ENCODE results near the gene CPAMD8. TPM values are rescaled to one million over a fixed set of nuclear protein-coding genes. Genes with fewer than 3 reads are reported as not detected.

Gene CPAMD8
- total and polyA plus RNA-seq, 10 of the 15 experiments (the other 5 are each of a cell fraction or from before 2014, with no cell fraction given): 0.12 to 0.97 (median 0.25) TPM; not detected in 3

GRCh38 chr19:16888629-16889365 lies 137.8 kb downstream of the CPAMD8 start, which contains the start of gene F2RL3 (continued):
- TF ChIP-seq USF1 (IDR thresholded peaks at IDR 0.05; ENCODE audit: borderline replicate concordance, extremely low read length, insufficient read depth, low read depth, low read length) (peak; percentile 31), ZZZ3 (IDR thresholded peaks at IDR 0.05; ENCODE audit: control insufficient read depth, insufficient read length, low read depth) (no peak), YY1 (IDR thresholded peaks at IDR 0.05; ENCODE audit: low read depth, low read length) (no peak), CEBPZ (IDR thresholded peaks at IDR 0.05; ENCODE audit: low read depth, low read length) (no peak), RFX5 (IDR thresholded peaks at IDR 0.05; ENCODE audit: low read depth, low read length) (no peak), HCFC1 (IDR thresholded peaks at IDR 0.05; ENCODE audit: low read length) (no peak), MLLT1 (IDR thresholded peaks at IDR 0.05) (no peak), LARP7 (IDR thresholded peaks at IDR 0.05) (peak; percentile 35; the same call in 1 of the 2 replicates), NFXL1 (IDR thresholded peaks at IDR 0.05; ENCODE audit: borderline replicate concordance) (no peak), STAT1 (conservative IDR thresholded peaks at IDR 0.05) (no peak), NR2F1 (conservative IDR thresholded peaks at IDR 0.05) (no peak), MXI1 (IDR thresholded peaks at IDR 0.05; ENCODE audit: low read depth, low read length) (no peak), EZH2 (IDR thresholded peaks at IDR 0.05; ENCODE audit: borderline replicate concordance, control insufficient read depth, low read depth, low read length) (no peak), TBL1XR1 (IDR thresholded peaks at IDR 0.05; ENCODE audit: low read depth, low read length) (no peak), YBX1 (IDR thresholded peaks at IDR 0.05) (no peak), MYC (IDR thresholded peaks at IDR 0.05; ENCODE audit: insufficient read depth, insufficient read length, insufficient replicate concordance, low read length, severe bottlenecking) (no peak), SMARCA5 (IDR thresholded peaks at IDR 0.05) (no peak), CUX1 (IDR thresholded peaks at IDR 0.05; ENCODE audit: insufficient replicate concordance, low read depth, low read length) (no peak), ATF7 (IDR thresholded peaks at IDR 0.05; ENCODE audit: low read depth) (no peak)

All from GM12878 (cell line).